ENCODE results near the gene PRAC2. TPM values are rescaled to one million over a fixed set of nuclear protein-coding genes. Genes with fewer than 3 reads are reported as not detected.

Gene PRAC2
- total RNA-seq, 6 experiments from 2014 or later, result not detected

DNA sequence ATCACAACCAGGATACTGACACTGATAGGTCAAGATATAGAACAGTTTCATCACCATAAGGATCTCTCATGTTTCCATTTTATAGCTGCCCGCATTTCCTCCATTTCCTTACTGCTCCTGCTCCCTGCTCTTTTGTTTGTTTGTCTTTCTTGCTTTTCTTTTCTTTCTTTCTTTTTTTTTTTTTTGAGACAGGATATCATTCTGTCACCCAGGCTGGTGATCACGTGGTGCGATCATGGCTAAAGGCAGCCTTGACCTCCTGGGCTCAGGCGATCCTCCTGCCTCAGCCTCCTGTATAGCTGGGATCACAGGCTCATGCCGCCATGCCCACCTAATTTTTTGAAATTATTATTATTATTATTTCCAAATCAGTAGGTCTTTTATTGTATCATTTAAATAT, 32.3 kb upstream of the PRAC2 start:
- Mint-ChIP-seq H3K9me3 (peaks cover 5% of the 10 kb centered on the region), H3K27ac (no peak overlapping the region), H3K4me1 (ENCODE audit: low read depth) (no peaks in the 10 kb centered on the region), H3K4me3 (no peak overlapping the region), H3K36me3 (ENCODE audit: low read depth) (no peaks in the 10 kb centered on the region), H3K27me3 (ENCODE audit: insufficient read depth) (peaks cover 30% of the 10 kb centered on the region)
- DNase-seq, result no peak
- TF ChIP-seq, protein P1, sequence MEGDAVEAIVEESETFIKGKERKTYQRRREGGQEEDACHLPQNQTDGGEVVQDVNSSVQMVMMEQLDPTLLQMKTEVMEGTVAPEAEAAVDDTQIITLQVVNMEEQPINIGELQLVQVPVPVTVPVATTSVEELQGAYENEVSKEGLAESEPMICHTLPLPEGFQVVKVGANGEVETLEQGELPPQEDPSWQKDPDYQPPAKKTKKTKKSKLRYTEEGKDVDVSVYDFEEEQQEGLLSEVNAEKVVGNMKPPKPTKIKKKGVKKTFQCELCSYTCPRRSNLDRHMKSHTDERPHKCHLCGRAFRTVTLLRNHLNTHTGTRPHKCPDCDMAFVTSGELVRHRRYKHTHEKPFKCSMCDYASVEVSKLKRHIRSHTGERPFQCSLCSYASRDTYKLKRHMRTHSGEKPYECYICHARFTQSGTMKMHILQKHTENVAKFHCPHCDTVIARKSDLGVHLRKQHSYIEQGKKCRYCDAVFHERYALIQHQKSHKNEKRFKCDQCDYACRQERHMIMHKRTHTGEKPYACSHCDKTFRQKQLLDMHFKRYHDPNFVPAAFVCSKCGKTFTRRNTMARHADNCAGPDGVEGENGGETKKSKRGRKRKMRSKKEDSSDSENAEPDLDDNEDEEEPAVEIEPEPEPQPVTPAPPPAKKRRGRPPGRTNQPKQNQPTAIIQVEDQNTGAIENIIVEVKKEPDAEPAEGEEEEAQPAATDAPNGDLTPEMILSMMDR (IDR thresholded peaks at IDR 0.05), result no peak

DNA sequence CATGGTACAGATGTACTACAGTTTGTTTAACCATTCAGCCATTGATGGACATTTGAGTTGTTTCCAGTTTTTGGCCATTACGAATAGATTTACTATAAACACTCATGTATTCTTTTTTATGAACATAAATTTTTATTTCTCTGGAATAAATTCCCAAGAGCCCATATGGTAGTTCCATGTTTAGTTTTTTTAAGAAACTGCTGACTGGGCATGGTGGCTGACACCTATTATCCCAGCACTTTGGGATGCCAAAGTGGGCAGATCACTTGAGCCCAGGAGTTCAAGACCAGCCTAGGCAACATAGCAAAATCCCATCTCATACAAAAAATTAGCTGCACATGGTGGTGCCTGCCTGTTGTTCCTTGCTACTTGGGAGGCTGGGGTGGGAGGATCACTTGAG, 30.9 kb upstream of the PRAC2 start:
- Mint-ChIP-seq H3K4me1 (ENCODE audit: low read depth) (no peaks in the 10 kb centered on the region), H3K9me3 (peaks cover 5% of the 10 kb centered on the region), H3K36me3 (ENCODE audit: low read depth) (no peaks in the 10 kb centered on the region), H3K27ac (no peak overlapping the region), H3K4me3 (no peak overlapping the region), H3K27me3 (ENCODE audit: insufficient read depth) (peaks cover 34% of the 10 kb centered on the region)
- DNase-seq, result no peak
- TF ChIP-seq, protein P1 (IDR thresholded peaks at IDR 0.05), result no peak

DNA sequence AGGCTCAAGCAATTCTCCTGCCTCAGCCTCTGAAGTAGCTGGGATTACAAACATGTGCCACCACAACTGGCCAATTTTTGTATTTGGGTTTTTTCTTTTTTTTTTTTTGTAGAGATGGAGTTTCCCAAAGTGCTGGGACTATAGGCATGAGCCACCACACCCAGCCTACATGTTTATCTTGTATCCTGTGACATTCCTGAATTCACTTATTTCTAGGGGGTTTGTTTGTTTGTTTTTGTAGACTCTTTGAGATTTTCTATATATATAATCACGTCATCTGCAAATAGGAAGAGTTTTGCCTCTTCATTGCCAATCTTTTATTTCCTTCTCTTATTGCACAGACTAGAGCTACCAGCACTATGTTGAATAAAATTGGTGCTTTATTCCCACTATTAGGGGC, 29.8 kb upstream of the PRAC2 start:
- H3K4me3 Mint-ChIP-seq, result no peak overlapping the region
- TF ChIP-seq, protein P1 (IDR thresholded peaks at IDR 0.05), result no peak
- no peaks in the 10 kb centered on the region for H3K4me1 Mint-ChIP-seq (ENCODE audit: low read depth)
- peaks cover 5% of the 10 kb centered on the region for H3K9me3 Mint-ChIP-seq
- peaks cover 36% of the 10 kb centered on the region for H3K27me3 Mint-ChIP-seq (ENCODE audit: insufficient read depth)
- no peaks in the 10 kb centered on the region for H3K36me3 Mint-ChIP-seq (ENCODE audit: low read depth)
- DNase-seq, result no peak
- no peak overlapping the region for H3K27ac Mint-ChIP-seq

DNA sequence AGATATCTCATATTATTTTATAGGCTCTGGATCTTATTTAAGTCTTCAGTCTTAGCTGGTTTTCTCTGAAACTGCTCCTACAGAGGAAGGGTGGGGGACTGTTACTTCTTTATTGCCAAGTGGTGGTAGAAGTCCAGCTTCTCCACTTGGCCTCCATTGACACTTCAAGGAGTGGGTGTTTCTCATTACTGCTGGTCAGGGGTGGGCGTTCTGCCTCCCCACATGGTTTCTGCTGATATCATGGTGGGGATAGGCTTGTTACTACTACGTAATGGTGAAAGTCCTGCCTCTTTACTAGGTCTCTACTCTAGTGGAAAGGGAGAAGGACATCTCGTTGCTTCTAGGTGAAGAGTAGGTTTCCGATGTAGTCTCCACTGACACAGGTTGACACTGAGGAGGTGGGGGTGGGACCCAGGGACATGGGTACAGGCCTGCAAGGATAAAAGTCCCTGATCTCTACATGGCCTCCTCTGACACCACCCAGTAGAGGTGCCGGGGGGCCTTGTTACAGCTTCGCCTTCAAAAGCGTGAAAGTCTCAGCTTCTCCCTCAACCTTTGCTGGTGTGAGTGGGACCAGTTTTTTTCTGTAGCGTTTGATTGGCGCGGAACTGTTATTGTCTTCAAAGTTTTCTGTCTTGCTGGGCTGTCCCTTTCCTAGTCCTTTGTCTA, 21.0 kb upstream of the PRAC2 start:
- Mint-ChIP-seq H3K4me1 (ENCODE audit: low read depth) (no peaks in the 10 kb centered on the region), H3K27me3 (ENCODE audit: insufficient read depth) (peaks cover 46% of the 10 kb centered on the region)

DNA sequence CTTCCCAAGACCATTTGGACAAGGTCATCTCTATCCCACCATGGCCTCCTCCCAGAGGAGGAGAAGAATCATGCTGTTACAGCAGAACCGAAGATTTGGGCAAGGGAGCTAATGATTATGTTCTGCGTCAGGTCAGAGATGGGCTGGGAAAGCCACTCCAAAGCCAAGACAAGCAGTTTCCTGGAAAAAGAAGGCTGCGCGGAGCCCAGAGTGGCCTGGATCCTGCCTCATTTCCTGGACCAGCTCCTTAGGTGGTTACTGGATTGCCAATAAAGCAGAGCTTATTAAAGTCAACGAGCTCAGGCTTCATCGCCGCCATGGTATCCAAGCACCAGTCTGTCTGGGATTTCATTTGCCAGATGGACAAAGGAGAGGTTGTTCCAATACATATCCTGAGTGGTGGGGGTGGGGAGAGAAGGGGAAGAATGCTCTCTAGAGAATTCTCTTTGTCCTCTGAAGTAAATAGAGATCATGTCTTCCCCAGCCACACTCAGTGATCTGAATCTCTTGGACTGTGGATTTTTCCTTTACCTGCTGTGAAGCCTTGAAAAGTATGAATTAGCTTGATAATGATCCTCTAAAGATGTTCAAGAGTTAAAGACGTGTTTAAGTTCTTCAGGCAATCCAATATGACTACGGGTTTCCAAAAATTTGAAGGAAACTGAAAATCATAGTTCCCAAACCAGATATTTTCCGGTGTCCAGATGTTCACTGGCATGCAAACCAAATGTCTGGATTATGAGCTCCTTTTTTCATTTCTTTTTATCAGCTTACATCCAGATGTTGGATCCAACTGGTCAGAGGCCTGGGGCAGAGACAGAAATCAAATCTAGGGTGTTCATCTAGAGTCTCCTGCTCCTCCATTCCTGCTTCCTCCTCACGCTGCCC, 18.4 kb upstream of the PRAC2 start:
- H3K27me3 Mint-ChIP-seq (ENCODE audit: insufficient read depth), result peaks cover 62% of the 10 kb centered on the region
- TF ChIP-seq, protein P1 (IDR thresholded peaks at IDR 0.05), result no peak
- no peaks in the 10 kb centered on the region for H3K4me1 Mint-ChIP-seq (ENCODE audit: low read depth)
- no peak overlapping the region for H3K27ac Mint-ChIP-seq
- no peaks in the 10 kb centered on the region for H3K9me3 Mint-ChIP-seq
- no peaks in the 10 kb centered on the region for H3K36me3 Mint-ChIP-seq (ENCODE audit: low read depth)
- DNase-seq, result no peak
- H3K4me3 Mint-ChIP-seq, result no peak overlapping the region

More for the DNA sequence above, 21.0 kb upstream of the PRAC2 start:
- H3K36me3 Mint-ChIP-seq (ENCODE audit: low read depth), result no peaks in the 10 kb centered on the region
- no peak overlapping the region for H3K27ac Mint-ChIP-seq
- no peak overlapping the region for H3K4me3 Mint-ChIP-seq
- DNase-seq, result no peak
- no peaks in the 10 kb centered on the region for H3K9me3 Mint-ChIP-seq
- TF ChIP-seq, protein P1 (IDR thresholded peaks at IDR 0.05), result no peak

Data from HFFc6 (cell line).